ENCODE measurements around the gene TARBP2. TPM values are rescaled to one million over a fixed set of nuclear protein-coding genes. Genes with fewer than 3 reads are reported as not detected.

Gene TARBP2
- total RNA-seq, 4 donors from 2014 or later = 25.5 to 42.0 (median 28.6) TPM

- TF ChIP-seq CTCF (IDR thresholded peaks at IDR 0.05) (no peak), EP300 (IDR thresholded peaks at IDR 0.05) (no peak), POLR2A (IDR thresholded peaks at IDR 0.05) (no peak), POLR2AphosphoS5 (IDR thresholded peaks at IDR 0.05) (no peak)
- Histone ChIP-seq H3K36me3 (peaks cover 92% of the 10 kb centered on the region), H3K27me3 (no peaks in the 10 kb centered on the region), H3K9me3 (no peaks in the 10 kb centered on the region), H3K4me1 (peaks cover 2% of the 10 kb centered on the region), H3K4me3 (no peak overlapping the region), H3K27ac (no peak overlapping the region)
- no peak for DNase-seq (ENCODE audit: low spot score in 2 of 2)
- 85% methylated on average over 6 of the region's 6 CpGs for WGBS
Observed at GRCh38 chr12:53513712-53514410, 12.8 kb downstream of the TARBP2 start.

- DNase-seq (ENCODE audit: low spot score in 2 of 2) = no peak
- Histone ChIP-seq H3K36me3 (peaks cover 100% of the 10 kb centered on the region), H3K27me3 (no peaks in the 10 kb centered on the region), H3K4me3 (no peak overlapping the region), H3K9me3 (no peaks in the 10 kb centered on the region), H3K27ac (no peak overlapping the region), H3K4me1 (no peaks in the 10 kb centered on the region)
- TF ChIP-seq POLR2AphosphoS5 (IDR thresholded peaks at IDR 0.05) = no peak
- TF ChIP-seq EP300 (IDR thresholded peaks at IDR 0.05) = no peak
- TF ChIP-seq POLR2A (IDR thresholded peaks at IDR 0.05) = no peak
- TF ChIP-seq CTCF (IDR thresholded peaks at IDR 0.05) = no peak
- WGBS = 79% methylated on average over 6 of the region's 6 CpGs
Observed at GRCh38 chr12:53514628-53515290, 13.7 kb downstream of the TARBP2 start.

- WGBS = 67% methylated on average over 2 of the region's 2 CpGs
- no peaks in the 10 kb centered on the region for H3K9me3 ChIP-seq
- H3K36me3 ChIP-seq = peaks cover 100% of the 10 kb centered on the region
- H3K27ac ChIP-seq = no peak overlapping the region
- TF ChIP-seq CTCF (IDR thresholded peaks at IDR 0.05) = no peak
- TF ChIP-seq POLR2AphosphoS5 (IDR thresholded peaks at IDR 0.05) = no peak
- no peak for TF ChIP-seq POLR2A (IDR thresholded peaks at IDR 0.05)
- TF ChIP-seq EP300 (IDR thresholded peaks at IDR 0.05) = no peak
- no peak overlapping the region for H3K4me3 ChIP-seq
- no peak for DNase-seq (ENCODE audit: low spot score in 2 of 2)
- H3K27me3 ChIP-seq = no peaks in the 10 kb centered on the region
- no peaks in the 10 kb centered on the region for H3K4me1 ChIP-seq
Observed at GRCh38 chr12:53515291-53515680, 14.2 kb downstream of the TARBP2 start.

GRCh38 chr12:53516758-53517455 lies 15.8 kb downstream of the TARBP2 start:
- WGBS = 84% methylated on average over 12 of the region's 13 CpGs
- Histone ChIP-seq H3K27ac (no peak overlapping the region), H3K36me3 (peaks cover 100% of the 10 kb centered on the region), H3K9me3 (no peaks in the 10 kb centered on the region), H3K4me3 (no peak overlapping the region), H3K4me1 (no peaks in the 10 kb centered on the region), H3K27me3 (no peaks in the 10 kb centered on the region)
- DNase-seq (ENCODE audit: low spot score in 2 of 2) = no peak
- TF ChIP-seq POLR2AphosphoS5 (IDR thresholded peaks at IDR 0.05) (no peak), CTCF (IDR thresholded peaks at IDR 0.05) (no peak), POLR2A (IDR thresholded peaks at IDR 0.05) (no peak), EP300 (IDR thresholded peaks at IDR 0.05) (no peak)

GRCh38 chr12:53518381-53518780 lies 17.3 kb downstream of the TARBP2 start:
- peaks cover 99% of the 10 kb centered on the region for H3K36me3 ChIP-seq

More at GRCh38 chr12:53518381-53518780, 17.3 kb downstream of the TARBP2 start:
- no peak for TF ChIP-seq EP300 (IDR thresholded peaks at IDR 0.05)
- no peak for TF ChIP-seq POLR2AphosphoS5 (IDR thresholded peaks at IDR 0.05)
- no peak for TF ChIP-seq POLR2A (IDR thresholded peaks at IDR 0.05)
- no peak for TF ChIP-seq CTCF (IDR thresholded peaks at IDR 0.05)
- Histone ChIP-seq H3K4me3 (no peak overlapping the region), H3K4me1 (no peaks in the 10 kb centered on the region), H3K27ac (no peak overlapping the region), H3K9me3 (no peaks in the 10 kb centered on the region), H3K27me3 (no peaks in the 10 kb centered on the region)
- no peak for DNase-seq (ENCODE audit: low spot score in 2 of 2)
- WGBS = 79% methylated on average over 5 of the region's 5 CpGs
